Measurements from ENCODE around the gene HSD17B3.

HSD17B3 gene

DNA sequence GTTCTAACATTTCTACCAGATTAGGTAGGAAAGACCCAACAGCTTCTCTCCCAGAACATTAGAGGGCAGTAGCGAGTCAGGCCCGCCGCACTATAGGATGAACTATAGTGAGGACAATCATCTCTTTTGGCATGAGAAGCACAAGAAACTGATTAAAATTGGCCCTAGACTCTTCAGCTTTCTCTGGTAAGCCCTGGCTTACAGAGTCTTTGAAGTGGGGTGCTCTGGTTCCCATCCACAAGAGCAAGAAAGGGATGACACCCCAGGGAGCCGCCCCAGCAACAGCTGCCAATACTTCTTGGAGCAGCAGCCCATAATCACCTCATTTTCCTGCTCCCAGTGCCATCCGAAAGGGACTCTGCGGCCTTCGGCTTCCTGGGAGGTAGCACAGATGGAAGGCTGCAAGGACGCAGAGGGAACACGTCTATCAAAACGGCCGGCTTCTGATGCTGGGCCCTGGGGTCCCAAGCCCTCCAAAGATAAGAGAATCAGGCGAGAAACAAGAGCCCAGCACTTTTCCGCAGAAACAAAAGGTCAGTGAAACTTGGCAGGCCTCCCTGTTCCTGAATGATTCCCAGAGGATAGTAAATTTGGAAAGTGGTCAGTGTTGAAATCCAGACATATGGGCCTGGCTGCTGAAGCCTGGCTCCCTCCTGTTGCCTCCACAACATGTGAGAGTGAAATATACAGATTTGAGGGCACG lies 69.3 kb downstream of the HSD17B3 start:
- DNase-seq, result no peak

DNA sequence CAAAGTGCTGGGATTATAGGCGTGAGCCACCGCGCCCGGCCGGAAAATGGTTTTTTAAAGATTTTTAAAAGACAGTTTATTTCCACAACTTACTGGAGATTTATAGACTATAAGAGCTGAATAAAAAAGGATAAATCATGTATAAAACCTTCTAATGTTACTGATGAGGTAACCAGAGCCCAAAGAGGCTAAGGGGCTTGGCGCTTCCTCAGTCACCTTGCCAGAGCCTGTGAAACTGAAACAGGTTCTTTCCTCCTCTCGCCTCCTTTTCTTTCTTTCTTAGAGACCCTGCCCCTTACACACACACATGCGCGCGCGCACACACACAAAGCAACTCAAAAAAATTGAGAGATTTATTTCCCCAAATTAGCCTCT lies 69.8 kb downstream of the HSD17B3 start:
- DNase-seq, result no peak

DNA sequence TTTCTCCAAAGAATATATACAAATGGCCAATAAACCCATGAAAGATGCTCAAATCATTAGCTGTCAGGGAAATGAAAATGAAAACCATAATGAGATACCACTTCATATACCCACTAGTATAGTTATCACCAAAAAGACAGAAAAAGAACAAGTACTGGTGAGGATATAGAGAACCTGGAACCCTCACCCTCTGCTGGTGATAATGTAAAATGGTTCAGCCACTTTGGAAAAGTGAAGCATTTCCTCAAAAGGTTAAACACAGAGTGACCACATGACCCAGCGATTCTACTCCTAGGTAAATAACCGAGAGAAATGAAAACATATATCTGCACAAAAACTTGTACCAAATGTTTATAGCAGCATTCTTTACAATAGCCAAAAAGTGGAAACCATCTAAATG lies 72.0 kb downstream of the HSD17B3 start:
- no peak for DNase-seq

DNA sequence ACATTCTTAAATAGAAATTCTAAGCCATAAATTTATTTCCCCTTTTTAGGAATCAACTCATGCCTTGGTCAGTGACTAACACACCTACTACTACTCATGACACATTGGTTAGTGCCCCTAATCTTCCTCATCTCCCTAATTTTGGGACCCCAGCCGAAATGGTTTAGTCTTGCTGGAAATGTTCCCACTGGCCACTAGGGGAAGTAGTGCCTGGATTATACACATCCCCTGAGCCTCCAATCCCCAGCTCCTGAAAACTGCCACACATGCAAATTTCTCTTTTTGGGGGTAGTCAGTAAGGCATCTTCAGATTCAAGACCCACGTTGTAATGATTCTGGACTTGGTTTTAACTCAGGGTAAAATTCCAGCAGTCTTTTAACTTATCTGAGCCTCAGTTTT lies 79.8 kb downstream of the HSD17B3 start:
- no peak for DNase-seq

DNA sequence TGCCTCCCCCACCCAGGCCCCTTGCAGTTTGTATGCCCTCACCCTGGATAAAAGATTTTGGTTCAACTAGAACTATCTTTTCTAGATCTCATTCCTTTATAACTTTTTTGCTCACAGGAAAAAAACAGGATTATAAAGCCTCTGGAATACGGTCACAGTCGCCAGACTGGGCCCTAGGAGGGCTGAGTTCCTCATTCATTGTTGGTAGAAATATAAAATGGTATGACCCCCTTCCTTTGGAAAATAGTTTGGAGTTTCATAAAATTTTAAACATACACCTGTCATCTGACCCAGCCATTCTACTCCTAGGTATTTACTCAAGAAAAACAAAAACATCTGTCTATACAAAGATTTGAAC lies 82.1 kb downstream of the HSD17B3 start:
- DNase-seq, result no peak

DNA sequence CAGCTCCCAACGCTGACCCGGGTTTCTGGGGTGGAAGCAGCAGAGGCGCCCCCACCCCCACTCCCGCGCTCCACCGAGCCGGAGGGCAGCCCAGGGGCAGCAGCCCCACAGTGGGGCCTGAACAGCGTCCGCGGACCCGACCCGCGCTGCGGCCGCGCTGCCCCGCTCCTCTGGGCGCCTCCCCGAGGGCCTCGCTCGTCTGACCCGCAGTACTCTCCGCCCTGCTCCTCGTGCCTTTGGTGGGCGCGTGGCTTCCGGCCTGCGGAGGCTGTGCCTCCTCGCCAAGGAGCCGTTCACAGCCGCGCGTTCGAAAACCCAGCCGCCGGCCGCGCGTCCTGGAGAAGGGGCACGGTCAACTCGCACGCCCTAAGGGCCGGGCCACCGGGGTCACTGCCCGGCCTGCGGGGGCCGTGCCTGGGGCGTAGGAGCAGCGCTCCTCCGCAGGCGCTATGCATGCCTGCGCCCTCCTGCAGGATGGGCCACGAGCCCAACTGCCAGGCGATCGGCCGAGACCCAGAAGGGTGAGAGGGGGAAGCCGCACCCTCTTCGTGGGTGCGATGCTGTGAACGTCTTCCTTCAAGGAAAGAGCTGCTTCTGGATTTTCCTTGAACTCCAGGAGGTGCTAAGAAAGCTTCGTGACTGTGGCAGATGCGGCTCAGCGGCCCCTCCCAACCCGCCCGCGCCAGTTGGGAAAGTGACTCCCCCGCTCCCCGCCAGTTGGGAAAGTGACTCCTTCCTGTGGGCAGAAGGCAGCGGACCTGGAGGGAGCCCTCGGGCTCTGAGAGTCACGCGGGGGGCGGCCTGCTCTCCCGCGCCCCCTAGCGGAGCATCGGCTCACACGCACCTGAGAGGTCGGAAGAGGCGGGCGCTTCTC lies 82.7 kb downstream of the HSD17B3 start:
- no peak for DNase-seq

DNA sequence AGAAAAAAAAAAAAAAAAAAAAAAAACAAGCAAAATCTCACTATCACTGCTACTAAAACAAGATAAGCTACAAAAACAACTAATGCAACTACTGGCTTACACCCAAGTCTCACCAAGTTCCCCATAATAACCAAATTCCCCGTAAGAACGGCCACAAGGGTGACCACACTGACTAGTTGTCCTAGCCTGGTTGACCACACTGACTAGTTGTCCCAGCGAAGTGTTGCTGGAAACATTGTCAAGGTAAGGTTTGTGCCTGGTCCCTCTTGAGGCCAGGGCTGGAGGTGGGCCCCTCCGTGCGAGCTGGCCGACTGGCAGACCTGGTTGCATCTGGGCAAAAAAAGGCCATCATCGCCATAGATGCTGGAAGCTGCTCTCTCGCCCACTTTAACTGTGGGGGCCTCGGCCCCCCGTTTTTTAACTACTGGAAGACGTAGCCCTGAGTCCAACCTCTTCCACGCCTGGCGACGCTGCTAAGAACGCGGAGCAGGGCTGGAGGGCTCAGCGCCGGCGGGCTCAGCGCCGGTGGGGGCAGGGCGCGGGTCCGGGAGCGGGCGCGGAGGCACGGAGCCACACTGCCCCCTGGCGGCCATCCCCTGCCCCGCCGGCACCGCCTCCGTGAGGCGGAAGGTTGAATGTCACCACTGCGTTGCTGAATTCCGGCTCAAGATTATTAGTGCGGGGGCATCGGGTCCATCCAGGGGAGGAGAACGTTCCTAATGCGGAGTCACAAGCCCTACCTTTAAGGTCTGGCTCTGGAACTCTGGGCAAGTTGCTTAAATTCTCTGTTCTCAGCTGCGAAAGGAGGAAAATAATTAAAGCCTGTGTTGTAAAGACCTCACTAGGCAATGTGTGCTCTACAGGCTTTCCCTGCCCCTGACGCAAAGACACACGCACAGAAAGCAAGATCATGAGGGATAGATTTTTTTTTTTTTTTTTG lies 84.0 kb downstream of the HSD17B3 start:
- DNase-seq, result peak; percentile 22

DNA sequence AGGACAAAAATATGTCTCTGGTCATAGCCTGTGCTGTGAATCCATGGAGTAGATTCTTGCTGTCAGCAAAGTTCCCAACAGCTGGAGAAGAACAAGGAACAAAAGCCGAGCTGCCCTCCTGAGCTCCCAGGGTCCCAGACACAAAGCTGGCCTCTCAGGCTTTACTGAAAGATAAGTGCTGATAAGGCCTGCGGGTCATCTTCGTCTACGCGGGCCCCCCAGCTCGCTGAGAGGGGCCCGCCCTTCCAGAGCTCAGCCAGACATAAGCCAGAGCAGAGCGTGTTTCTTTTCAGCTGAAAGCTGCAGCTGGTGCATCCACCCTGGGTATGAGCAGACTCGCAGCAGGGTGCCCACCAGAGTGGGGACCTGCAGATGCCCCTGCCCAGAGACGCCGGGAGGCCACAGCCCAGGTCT lies 84.7 kb downstream of the HSD17B3 start:
- DNase-seq, result no peak

DNA sequence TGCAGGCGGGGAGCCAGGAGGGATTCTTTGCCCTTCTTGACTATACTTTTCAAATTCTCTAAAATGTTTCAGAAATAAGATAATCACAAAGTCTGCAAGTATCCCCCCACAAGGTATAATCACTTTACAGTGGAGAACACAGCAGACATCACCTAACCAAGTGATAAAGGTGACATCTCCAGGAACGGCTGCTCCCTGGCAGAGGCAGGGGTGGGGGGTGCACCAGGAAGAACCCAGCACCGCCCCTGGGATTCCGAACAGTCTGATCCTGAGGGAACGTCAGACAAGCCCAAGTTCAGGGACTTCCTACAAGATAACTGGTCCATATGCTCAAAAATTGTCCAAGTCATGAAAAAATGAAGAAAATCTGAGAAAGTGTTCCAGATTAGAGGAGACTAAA lies 85.4 kb downstream of the HSD17B3 start:
- DNase-seq, result no peak

DNA sequence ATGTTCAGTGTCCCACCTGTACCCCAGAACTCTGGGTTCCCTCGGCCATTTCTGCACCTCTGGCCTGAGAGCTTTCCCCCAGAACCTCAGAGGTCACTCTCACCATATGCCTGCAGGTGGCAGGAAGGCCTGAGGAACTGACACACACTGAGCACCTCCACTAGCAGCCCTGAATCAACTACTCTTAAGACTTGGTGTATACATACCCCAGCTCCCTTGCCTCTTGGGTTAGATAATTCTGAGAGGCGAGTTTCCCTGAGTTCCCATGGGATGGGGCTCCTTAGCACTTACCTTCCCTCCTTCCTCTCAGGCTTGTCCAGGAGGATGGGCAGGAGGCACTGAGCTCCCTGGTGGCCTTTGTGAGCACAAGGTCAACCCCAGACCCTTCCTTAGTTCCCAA lies 86.1 kb downstream of the HSD17B3 start:
- no peak for DNase-seq

DNA sequence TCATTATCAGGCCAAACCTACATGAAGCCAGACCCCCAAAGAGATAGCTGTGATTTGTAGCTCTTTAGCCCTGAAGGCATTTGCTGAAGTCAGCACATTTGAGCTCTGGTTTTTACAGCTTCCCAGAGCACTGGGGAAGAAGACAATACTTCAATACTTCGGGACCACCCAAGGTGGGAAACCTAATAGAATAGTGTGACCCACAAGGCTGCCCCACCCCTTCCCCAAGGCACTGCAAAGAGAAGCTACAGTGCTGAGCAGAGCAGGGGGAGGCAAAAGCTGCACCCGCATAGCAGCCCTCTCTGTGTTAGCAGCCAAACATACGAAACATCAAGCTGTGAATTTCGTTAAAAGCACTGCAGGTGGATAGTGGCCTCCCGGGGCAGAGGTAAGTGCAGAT lies 87.3 kb downstream of the HSD17B3 start:
- DNase-seq, result no peak

DNA sequence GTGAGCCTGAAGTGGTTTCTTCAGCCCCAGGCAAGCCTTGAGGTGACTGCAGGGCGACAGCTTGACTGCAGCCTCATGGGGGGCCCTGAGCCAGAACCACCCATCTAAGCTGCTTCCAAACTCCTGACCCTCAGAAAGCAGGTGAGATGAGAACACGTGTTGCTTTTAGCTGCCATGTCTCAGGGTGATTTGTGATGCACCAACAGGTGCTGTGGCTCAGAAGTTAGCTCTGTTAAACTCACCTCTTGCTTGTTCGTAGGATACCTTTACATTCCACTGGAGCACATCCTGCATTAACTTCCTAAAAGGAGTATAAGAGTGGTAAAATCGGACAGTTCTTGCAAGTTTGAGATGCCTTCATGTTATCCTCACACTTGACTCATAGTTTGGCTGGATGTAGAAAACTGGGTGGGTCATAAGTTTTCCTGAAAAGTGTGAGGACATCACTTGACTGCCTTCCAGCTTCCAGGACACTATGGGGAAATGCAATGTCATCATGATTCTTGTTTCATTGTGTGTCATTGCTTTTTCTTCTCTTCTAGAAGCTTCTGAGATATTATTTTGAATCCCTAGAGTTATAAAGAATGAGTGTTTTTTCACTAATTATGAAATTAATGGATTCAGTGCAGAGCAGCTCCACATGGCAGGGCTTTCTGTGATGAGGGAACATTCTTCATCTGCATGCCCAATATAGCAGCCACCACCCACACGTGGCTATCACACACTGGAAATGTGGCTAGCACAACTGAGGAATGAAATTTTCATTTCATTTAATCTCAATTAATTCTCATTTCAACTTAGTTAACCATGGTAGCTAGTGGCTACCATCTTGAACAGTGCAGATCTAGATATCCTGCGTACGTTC lies 92.3 kb downstream of the HSD17B3 start:
- no peak for DNase-seq

DNA sequence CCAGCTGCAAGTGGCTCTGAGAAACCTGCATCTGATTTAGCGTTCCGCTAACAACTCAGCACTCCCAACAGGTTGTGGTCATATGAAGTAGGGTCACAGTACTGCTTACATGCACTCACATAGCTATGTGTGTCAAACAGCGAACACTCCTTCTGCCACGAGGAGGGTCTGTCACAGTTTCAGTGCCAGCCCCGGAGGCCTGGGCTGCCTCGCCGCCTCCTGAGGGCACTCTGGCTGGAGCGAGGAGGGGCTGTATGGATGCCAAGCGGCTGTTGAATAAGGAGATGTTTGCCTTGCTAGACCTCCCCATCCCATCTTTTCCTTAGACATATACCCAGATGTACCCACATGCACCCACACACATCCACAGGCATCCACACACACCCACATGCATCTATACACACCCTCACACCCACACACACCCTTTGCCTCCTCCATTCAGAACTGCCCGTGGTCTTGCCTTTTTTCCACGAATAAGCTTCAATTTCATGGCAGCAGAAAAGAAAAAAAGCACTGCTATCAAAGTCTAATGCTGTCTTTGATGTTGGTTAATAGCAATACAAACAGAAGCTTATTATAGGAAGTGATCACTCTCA lies 95.7 kb downstream of the HSD17B3 start:
- no peak for DNase-seq

DNA sequence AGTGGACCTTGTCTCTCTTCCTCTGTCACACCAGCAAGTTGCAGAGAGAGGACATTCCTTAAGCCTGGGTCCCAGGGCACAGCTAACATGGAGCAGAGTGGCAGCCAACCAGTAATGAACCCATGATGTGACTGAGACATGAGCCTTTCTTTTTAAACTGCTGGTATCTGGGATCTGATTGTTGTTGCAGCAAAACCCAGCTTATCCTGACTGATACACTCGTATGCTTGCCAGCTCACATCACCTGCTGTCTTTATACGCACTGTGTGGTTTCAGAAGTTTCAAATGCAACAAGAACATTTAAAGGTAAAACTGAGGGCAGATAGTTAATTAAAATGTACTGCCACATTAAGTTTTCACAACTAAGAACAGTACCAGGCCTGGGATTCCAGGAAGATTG lies 97.1 kb downstream of the HSD17B3 start:
- DNase-seq, result no peak

DNA sequence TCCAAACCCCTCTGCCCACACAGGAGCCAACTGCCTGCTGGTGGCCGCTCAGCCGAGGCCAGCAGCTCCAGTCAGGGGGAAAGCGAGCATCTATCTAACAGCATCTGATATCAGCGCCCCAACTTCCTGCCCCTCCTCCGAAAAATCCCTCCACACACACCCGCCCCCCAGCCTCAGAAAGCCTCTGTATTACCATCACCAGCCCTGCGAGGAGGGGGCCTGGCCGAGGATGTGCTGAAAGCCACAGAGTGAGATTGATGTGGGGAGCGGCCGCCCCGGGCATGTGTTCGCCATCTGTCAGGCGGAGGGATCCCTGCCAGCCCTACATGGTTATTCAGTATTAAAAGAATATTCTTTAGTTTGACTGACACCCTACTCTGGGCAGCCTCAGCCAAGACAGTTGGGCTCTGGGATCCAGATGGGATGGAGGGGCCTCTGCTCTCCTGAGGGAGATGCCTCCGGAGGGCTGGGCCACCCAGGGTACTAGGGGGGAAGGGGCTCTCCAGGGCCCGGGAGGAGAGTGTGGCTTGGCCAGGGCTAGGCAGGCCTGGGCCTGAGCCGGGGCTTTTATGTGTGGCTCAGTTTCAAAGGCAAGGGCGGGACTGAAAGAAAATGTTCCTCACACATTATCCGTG lies 98.0 kb downstream of the HSD17B3 start:
- no peak for DNase-seq

DNA sequence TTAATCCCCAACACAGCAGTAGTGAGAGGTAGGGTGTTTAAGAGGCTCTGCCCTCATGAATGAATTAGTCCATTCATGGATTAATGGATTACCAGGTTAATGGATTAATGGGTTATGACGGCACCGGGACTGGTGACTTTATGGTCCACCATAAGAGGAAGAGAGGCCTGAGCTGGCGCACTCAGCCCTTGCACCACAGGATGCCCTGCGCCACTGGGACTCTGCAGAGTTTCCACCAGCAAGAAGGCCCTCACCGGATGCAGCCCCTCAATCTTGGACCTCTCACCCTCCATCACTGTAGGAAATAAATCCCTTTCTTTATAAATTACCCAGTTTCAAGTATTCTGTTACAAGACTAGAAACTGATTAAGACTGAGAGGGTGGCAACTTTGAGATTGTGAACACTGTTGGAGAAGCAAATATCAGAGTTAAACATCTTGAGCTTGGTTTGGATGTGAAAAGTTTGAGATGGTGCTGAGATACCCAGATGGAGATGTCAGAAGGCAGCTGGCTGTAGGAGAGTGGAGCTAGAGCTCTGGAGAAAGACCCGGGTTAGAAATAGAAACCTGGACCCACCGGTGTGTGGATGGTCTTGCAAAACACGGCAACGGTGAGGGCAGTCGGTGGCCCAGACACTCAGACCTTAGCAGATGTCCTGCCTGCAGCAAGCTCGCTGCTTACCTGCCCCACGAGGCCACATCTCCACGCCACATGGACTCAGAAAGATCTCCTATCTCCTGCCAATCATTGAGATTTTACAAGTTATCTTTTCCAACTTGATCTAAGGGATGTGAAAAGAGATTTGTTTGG lies 98.8 kb downstream of the HSD17B3 start:
- DNase-seq, result no peak

DNA sequence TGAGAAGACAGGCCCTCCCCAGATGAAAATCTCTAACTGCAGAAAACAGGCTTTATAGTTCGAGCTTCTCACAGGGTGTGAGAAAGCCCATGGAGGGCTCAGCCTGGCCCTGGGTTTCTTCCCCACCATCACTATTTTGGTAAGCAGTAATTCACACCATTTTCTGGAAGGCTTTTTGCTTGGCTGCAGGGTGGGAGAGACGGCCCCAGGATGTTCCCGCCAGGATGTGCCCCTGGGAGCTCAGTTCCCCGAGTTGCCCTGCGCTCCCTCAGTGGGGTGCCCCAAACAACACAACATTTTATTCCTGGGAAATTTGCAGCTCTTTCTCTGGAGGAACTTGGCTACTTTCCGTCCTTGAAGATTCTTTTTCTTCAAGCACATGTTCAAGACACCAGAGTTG lies 100.8 kb downstream of the HSD17B3 start:
- no peak for DNase-seq

DNA sequence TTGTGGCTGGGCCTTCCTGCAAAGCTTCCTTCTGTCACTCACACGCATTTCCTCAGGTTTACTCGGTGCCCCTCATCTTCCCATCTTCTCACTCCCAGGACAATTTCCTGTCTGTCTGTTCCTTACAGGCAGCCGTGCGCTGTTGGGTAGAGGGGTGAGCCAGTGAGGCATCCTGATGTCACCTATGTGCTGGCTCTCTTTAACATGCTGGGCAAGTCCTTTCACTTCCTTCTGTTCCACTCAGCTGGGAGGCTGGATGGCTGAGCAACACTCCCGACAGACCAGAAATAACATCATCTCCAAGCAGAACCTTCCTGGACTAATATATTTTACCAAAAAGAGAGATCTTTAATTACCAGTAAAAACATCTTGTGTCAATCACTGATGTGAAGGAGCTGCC lies 103.0 kb downstream of the HSD17B3 start:
- DNase-seq, result no peak

DNA sequence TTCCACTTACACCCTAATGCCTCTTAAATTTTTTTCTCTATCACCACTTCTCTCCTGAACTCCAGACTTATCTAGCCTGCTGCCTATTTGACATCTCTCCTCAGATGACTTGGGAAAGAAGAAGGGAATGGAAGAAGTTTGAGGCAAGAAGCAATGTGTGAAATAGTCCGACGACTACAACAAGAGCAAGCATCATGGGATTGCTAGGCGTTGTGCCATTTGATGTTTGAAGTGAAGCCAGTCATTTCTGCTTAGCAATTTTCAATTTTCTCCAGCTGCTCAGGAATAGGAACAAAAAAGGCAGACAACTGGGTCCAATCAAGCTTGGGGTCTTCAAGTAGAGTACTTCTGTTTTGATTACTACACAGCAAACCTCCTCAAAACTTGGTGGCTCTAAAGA lies 106.4 kb downstream of the HSD17B3 start:
- DNase-seq, result no peak

DNA sequence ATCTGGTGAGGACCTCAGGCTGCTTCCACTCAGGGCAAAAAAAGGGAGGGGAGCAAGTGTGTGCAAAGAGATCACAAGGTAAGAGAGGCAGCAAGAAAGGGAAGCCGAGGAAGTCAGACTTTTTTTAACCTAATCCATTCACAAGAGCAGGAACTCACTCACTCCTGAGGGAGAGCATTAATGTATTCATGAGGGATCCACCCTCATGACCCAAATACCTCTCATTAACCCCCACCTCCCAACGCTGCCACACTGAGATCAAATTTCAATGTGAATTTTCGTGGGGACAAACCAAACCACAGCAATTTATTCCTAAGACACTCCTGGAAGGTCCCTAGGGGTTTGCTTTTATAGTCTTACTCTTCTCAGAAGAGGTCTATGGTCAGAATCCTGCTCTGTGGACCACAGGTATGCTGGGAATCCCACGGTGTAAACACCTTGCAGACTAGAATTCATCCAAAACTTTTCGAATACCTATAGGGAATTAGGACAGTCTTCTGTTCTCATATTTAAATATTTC lies 108.7 kb downstream of the HSD17B3 start:
- DNase-seq, result no peak

Data from T1000 (cell line).